Natural killer cell (primary cell): Measurements from ENCODE around the gene POLR2I. TPM values are rescaled to one million over a fixed set of nuclear protein-coding genes. Genes with fewer than 3 reads are reported as not detected.

Experiments used
- ATAC-seq, 3 donors: fragments of 150-1000 bp in 2 of 3; fragments of 200-7000 bp in 1 of 3; cut with Tn5 transposase; 1 replicate in 1 of 3; 2 replicates in 2 of 3; pipeline ENCODE4 v1.10.0; 2021; ENCODE audit warnings: mild to moderate bottlenecking in 2 of 3, moderate library complexity in 2 of 3
- DNase-seq, 2 donors: peaks; one replicate each; pipeline versions ENCODE4 v3.0.0 to v3.0.0-alpha.2; 2013 to 2021; ENCODE audit warnings: mixed read lengths in 1 of 2
- H3K27ac ChIP-seq: one replicate; pipeline ENCODE4 v1.5.1; 2013; ENCODE audit warnings: mild to moderate bottlenecking, low read length
- H3K27me3 ChIP-seq: one replicate; pipeline ENCODE4 v1.6.1; 2013; ENCODE audit warnings: low read length; ENCODE audit not compliant: control insufficient read depth, insufficient read depth
- H3K36me3 ChIP-seq: one replicate; pipeline ENCODE4 v1.6.1; 2013; ENCODE audit warnings: low read length; ENCODE audit not compliant: control insufficient read depth, insufficient read depth
- H3K4me1 ChIP-seq: one replicate; pipeline ENCODE4 v1.6.1; 2013; ENCODE audit warnings: low read length; ENCODE audit not compliant: control insufficient read depth, insufficient read depth
- H3K4me3 ChIP-seq: one replicate; pipeline ENCODE4 v1.5.1; 2013; ENCODE audit warnings: low read length
- H3K9me3 ChIP-seq: one replicate; pipeline ENCODE4 v1.6.1; 2013; ENCODE audit warnings: low read length; ENCODE audit not compliant: control insufficient read depth, insufficient read depth
- H3K27ac Mint-ChIP-seq, 2 donors: one replicate each; pipeline ENCODE4 v1.8.0; 2022; ENCODE audit warnings: mild to moderate bottlenecking in 2 of 2, mixed read lengths in 2 of 2, moderate library complexity in 1 of 2
- H3K27me3 Mint-ChIP-seq, 2 donors: one replicate each; pipeline ENCODE4 v1.8.0; 2022; ENCODE audit warnings: low read depth in 2 of 2, mixed read lengths in 2 of 2
- H3K36me3 Mint-ChIP-seq: one replicate; pipeline ENCODE4 v1.8.0; 2022; ENCODE audit warnings: mixed read lengths
- H3K4me1 Mint-ChIP-seq, 2 donors: one replicate each; pipeline ENCODE4 v1.8.0; 2022; ENCODE audit warnings: mixed read lengths in 2 of 2
- H3K4me3 Mint-ChIP-seq: one replicate; pipeline ENCODE4 v1.8.0; 2022; ENCODE audit warnings: mild to moderate bottlenecking, moderate library complexity, mixed read lengths
- H3K9me3 Mint-ChIP-seq, 2 donors: one replicate each; pipeline ENCODE4 v1.8.0; 2022; ENCODE audit warnings: mixed read lengths in 2 of 2
- CTCF ChIP-seq: fragments of 200-600 bp; IDR thresholded peaks from one replicate; pipeline ENCODE4 v1.8.0; 2022; ENCODE audit warnings: antibody characterized with exemption
- WGBS: methylation state at CpG from one replicate; pipeline ENCODE4 v1.1.7; 2013; ENCODE audit warnings: missing lambda C conversion rate; ENCODE audit not compliant: insufficient coverage; 5-methylcytosine and 5-hydroxymethylcytosine counted together
- intact Hi-C: fragments of 100-400 bp; cut with micrococcal nuclease; formaldehyde crosslinking; loops from one replicate; pipeline ENCODE4 v1.14.2; 2022
- total RNA-seq, 4 donors: library from RNA; stranded (reverse); fragments of 120-200 nt in 1 of 4; gene quantifications; one replicate each; pipeline versions ENCODE4 v1.2.3 to v1.2.4, GENCODE V29; 2013 to 2022

The POLR2I gene
- total RNA-seq, 3 donors from 2014 or later (not counting 1 experiment from before 2014, with no cell fraction given) = 26.6 to 33.4 (median 31.8) TPM

- no peak overlapping the region for H3K4me3 Mint-ChIP-seq
- Histone ChIP-seq H3K4me1 (no peaks in the 10 kb centered on the region), H3K9me3 (no peaks in the 10 kb centered on the region), H3K4me3 (no peak overlapping the region), H3K27me3 (no peaks in the 10 kb centered on the region), H3K27ac (no peak overlapping the region), H3K36me3 (no peaks in the 10 kb centered on the region)
- H3K9me3 Mint-ChIP-seq = no peaks in the 10 kb centered on the region
- no peaks in the 10 kb centered on the region for H3K4me1 Mint-ChIP-seq
- WGBS = 98% methylated on average over 24 of the region's 24 CpGs
- DNase-seq = no peak
- no peaks in the 10 kb centered on the region for H3K27me3 Mint-ChIP-seq
- H3K36me3 Mint-ChIP-seq = no peaks in the 10 kb centered on the region
- no peak for TF ChIP-seq CTCF
- no peak overlapping the region for H3K27ac Mint-ChIP-seq
- no peak for ATAC-seq
- intact Hi-C loops = no loop called here
These were observed 11.5 kb downstream of the POLR2I start for GRCh38 chr19:36103040-36103626.

- H3K4me1 ChIP-seq = no peaks in the 10 kb centered on the region
- Mint-ChIP-seq H3K4me1 (no peaks in the 10 kb centered on the region), H3K27ac (no peak overlapping the region), H3K9me3 (no peaks in the 10 kb centered on the region), H3K4me3 (no peak overlapping the region), H3K27me3 (no peaks in the 10 kb centered on the region), H3K36me3 (no peaks in the 10 kb centered on the region)
- intact Hi-C loops = no loop called here
- no peak for DNase-seq
- no peak overlapping the region for H3K4me3 ChIP-seq
- 95% methylated on average over 27 of the region's 27 CpGs for WGBS
- no peak for TF ChIP-seq CTCF
- no peak for ATAC-seq
- no peaks in the 10 kb centered on the region for H3K9me3 ChIP-seq
- no peaks in the 10 kb centered on the region for H3K36me3 ChIP-seq
- H3K27ac ChIP-seq = no peak overlapping the region
- H3K27me3 ChIP-seq = no peaks in the 10 kb centered on the region
These were observed 12.9 kb downstream of the POLR2I start for GRCh38 chr19:36101550-36102327.

GRCh38 chr19:36100476-36100875 lies 14.2 kb downstream of the POLR2I start:
- no peak for TF ChIP-seq CTCF
- H3K27me3 Mint-ChIP-seq = no peaks in the 10 kb centered on the region
- Histone ChIP-seq H3K4me1 (no peaks in the 10 kb centered on the region), H3K9me3 (no peaks in the 10 kb centered on the region), H3K27me3 (no peaks in the 10 kb centered on the region), H3K36me3 (no peaks in the 10 kb centered on the region), H3K27ac (no peak overlapping the region), H3K4me3 (no peak overlapping the region)
- ATAC-seq (no peak), DNase-seq (no peak)
- H3K9me3 Mint-ChIP-seq = no peaks in the 10 kb centered on the region
- intact Hi-C loops = no loop called here
- no peak overlapping the region for H3K27ac Mint-ChIP-seq
- WGBS = 89% methylated on average over 5 of the region's 5 CpGs
- no peaks in the 10 kb centered on the region for H3K36me3 Mint-ChIP-seq
- no peak overlapping the region for H3K4me3 Mint-ChIP-seq
- no peaks in the 10 kb centered on the region for H3K4me1 Mint-ChIP-seq
